HPDE6-E6E7 (cell line): ENCODE results near the gene MTMR6.

Experiments used
- DNase-seq: peaks from one replicate; pipeline ENCODE4 v3.0.0; 2011; ENCODE audit warnings: missing footprints; ENCODE audit errors: extremely low spot score

Gene MTMR6

GRCh38 chr13:25280396-25280795, 6.9 kb downstream of the MTMR6 start:
- no peak for DNase-seq

- no peak for DNase-seq
These were observed 10.5 kb downstream of the MTMR6 start for GRCh38 chr13:25276748-25277147.

GRCh38 chr13:25268561-25268960, 18.7 kb downstream of the MTMR6 start:
- no peak for DNase-seq

- no peak for DNase-seq
These were observed 19.6 kb downstream of the MTMR6 start for GRCh38 chr13:25267715-25268114.

- no peak for DNase-seq
These were observed 20.6 kb downstream of the MTMR6 start for GRCh38 chr13:25266706-25267105.

GRCh38 chr13:25262261-25262660, 25.0 kb downstream of the MTMR6 start:
- DNase-seq, result no peak

- no peak for DNase-seq
These were observed 33.6 kb downstream of the MTMR6 start for GRCh38 chr13:25253702-25254101.

- DNase-seq, result no peak
These were observed 34.5 kb downstream of the MTMR6 start for GRCh38 chr13:25252752-25253151.

- DNase-seq, result no peak
These were observed 35.1 kb downstream of the MTMR6 start for GRCh38 chr13:25252225-25252624.

- no peak for DNase-seq
These were observed 38.2 kb downstream of the MTMR6 start for GRCh38 chr13:25249001-25249543.

GRCh38 chr13:25248071-25248470, 39.2 kb downstream of the MTMR6 start:
- DNase-seq, result no peak

- DNase-seq, result no peak
These were observed 39.9 kb downstream of the MTMR6 start for GRCh38 chr13:25247360-25247759.

GRCh38 chr13:25244123-25244522, 43.2 kb downstream of the MTMR6 start:
- no peak for DNase-seq

- DNase-seq, result no peak
These were observed 44.3 kb downstream of the MTMR6 start for GRCh38 chr13:25242956-25243355.

- DNase-seq, result no peak
These were observed 46.3 kb downstream of the MTMR6 start for GRCh38 chr13:25241007-25241406.

GRCh38 chr13:25237083-25237482, 50.2 kb downstream of the MTMR6 start:
- DNase-seq, result no peak

- DNase-seq, result no peak
These were observed 53.4 kb downstream of the MTMR6 start for GRCh38 chr13:25233861-25234260.

- no peak for DNase-seq
These were observed 54.3 kb downstream of the MTMR6 start for GRCh38 chr13:25232937-25233515.

GRCh38 chr13:25231517-25231916, 55.8 kb downstream of the MTMR6 start:
- DNase-seq, result no peak

- DNase-seq, result no peak
These were observed 59.6 kb downstream of the MTMR6 start for GRCh38 chr13:25227690-25228089.

GRCh38 chr13:25225970-25226369, 61.3 kb downstream of the MTMR6 start:
- DNase-seq, result no peak

- no peak for DNase-seq
These were observed 63.1 kb downstream of the MTMR6 start for GRCh38 chr13:25224151-25224550.

GRCh38 chr13:25222740-25223139, 64.5 kb downstream of the MTMR6 start:
- DNase-seq, result no peak

- DNase-seq, result no peak
These were observed 69.3 kb downstream of the MTMR6 start for GRCh38 chr13:25218019-25218418.
